GM23248 (cell line): ENCODE measurements around the gene MAPK8IP3. TPM values are rescaled to one million over a fixed set of nuclear protein-coding genes. Genes with fewer than 3 reads are reported as not detected.

Experiments
- DNase-seq: peaks from one replicate; pipeline ENCODE4 v3.0.0-alpha.2; 2015
- H2AFZ ChIP-seq: fragments of 200-600 bp; sonication (generic); 2 replicates; pipeline ENCODE4 v1.6.1; 2016; ENCODE audit warnings: antibody characterized with exemption
- H3F3A ChIP-seq: fragments of 200-600 bp; sonication (generic); 2 replicates; pipeline ENCODE4 v1.6.1; 2016; ENCODE audit warnings: mild to moderate bottlenecking, antibody characterized with exemption, mixed run types; ENCODE audit not compliant: insufficient read depth
- H3K27ac ChIP-seq: fragments of 200-600 bp; sonication (generic); 2 replicates; pipeline ENCODE4 v1.5.1; 2016; ENCODE audit warnings: mild to moderate bottlenecking
- H3K27me3 ChIP-seq: fragments of 200-600 bp; sonication (generic); replicated peaks from 2 replicates; pipeline ENCODE4 v1.6.1; 2016; ENCODE audit warnings: mild to moderate bottlenecking; ENCODE audit not compliant: insufficient read depth
- H3K36me3 ChIP-seq: fragments of 200-600 bp; sonication (generic); 2 replicates; pipeline ENCODE4 v1.6.1; 2016; ENCODE audit warnings: low read depth, mild to moderate bottlenecking
- H3K4me1 ChIP-seq: fragments of 200-600 bp; sonication (generic); 2 replicates; pipeline ENCODE4 v1.6.1; 2016; ENCODE audit warnings: mild to moderate bottlenecking; ENCODE audit not compliant: insufficient read depth
- H3K4me2 ChIP-seq: fragments of 200-600 bp; sonication (generic); one replicate; pipeline ENCODE4 v1.6.1; 2016; ENCODE audit warnings: mild to moderate bottlenecking; ENCODE audit not compliant: unreplicated experiment
- H3K4me3 ChIP-seq: fragments of 200-600 bp; sonication (generic); 2 replicates; pipeline ENCODE4 v1.5.1; 2016; ENCODE audit warnings: mild to moderate bottlenecking
- H3K79me2 ChIP-seq: fragments of 200-600 bp; sonication (generic); 2 replicates; pipeline ENCODE4 v1.6.1; 2016; ENCODE audit warnings: mild to moderate bottlenecking; ENCODE audit not compliant: insufficient read depth
- H3K9ac ChIP-seq: fragments of 200-600 bp; sonication (generic); 2 replicates; pipeline ENCODE4 v1.6.1; 2016; ENCODE audit warnings: mild to moderate bottlenecking
- H3K9me2 ChIP-seq: fragments of 200-600 bp; sonication (generic); 2 replicates; pipeline ENCODE4 v1.6.1; 2016; ENCODE audit warnings: mixed run types, mild to moderate bottlenecking, moderate library complexity; ENCODE audit not compliant: insufficient read depth
- H3K9me3 ChIP-seq: fragments of 200-600 bp; sonication (generic); one replicate; pipeline ENCODE4 v1.6.1; 2017; ENCODE audit warnings: low read depth
- H4K20me1 ChIP-seq: fragments of 200-600 bp; sonication (generic); 2 replicates; pipeline ENCODE4 v1.6.0; 2016; ENCODE audit not compliant: insufficient read depth
- EZH2 ChIP-seq: fragments of 200-600 bp; sonication (generic); IDR thresholded peaks from 2 replicates; pipeline ENCODE4 v1.6.1; 2018; ENCODE audit warnings: antibody characterized with exemption, mild to moderate bottlenecking; ENCODE audit not compliant: insufficient read depth, poor library complexity, severe bottlenecking
- EZH2phosphoT487 ChIP-seq: fragments of 200-600 bp; sonication (generic); IDR thresholded peaks from 2 replicates; pipeline ENCODE4 v1.6.1; 2018; ENCODE audit warnings: antibody characterized with exemption, moderate library complexity, mild to moderate bottlenecking, low read depth; ENCODE audit not compliant: insufficient read depth
- WGBS, 2 experiments: methylation state at CpG; one replicate each; pipeline ENCODE4 v1.1.6; 2015 to 2017; ENCODE audit warnings: low lambda C conversion rate in 2 of 2, low coverage in 1 of 2; ENCODE audit errors: missing lambda C conversion rate in 2 of 2; 5-methylcytosine and 5-hydroxymethylcytosine counted together
- in situ Hi-C: fragments of 300-500 bp; cut with MboI; formaldehyde crosslinking; loops from 2 replicates; pipeline ENCODE4 v1.15.0; 2020
- microRNA-seq: library from miRNA; unstranded; fragments of <30 nt; microRNA quantifications from one replicate; pipeline ENCODE4, GENCODE V29; 2016; ENCODE audit warnings: borderline number of aligned reads
- polyA plus RNA-seq: library from polyadenylated mRNA; unstranded; fragments of >200 nt; fragmentation: Nextera tagmentation; extraction: Ambion mirVana; gene quantifications from 2 replicates; pipeline ENCODE4 v1.2.1, GENCODE V29; 2016
- small RNA-seq: library from RNA; depleted of rRNA; stranded (forward); fragments of <200 nt; gene quantifications from one replicate; pipeline ENCODE3, GENCODE V24; 2014; ENCODE audit warnings: low read depth, low replicate concordance
- total RNA-seq: library from RNA; depleted of rRNA; stranded (reverse); fragments of >200 nt; shearing (Covaris generic); gene quantifications from 2 replicates; pipeline ENCODE4 v1.2.3, GENCODE V29; 2014; rRNA removed

Gene MAPK8IP3
- total and polyA plus RNA-seq, 2 experiments from 2014 or later, result 10.0 to 28.3 TPM

- H3K27ac ChIP-seq, result no peak overlapping the region
- WGBS, 2 experiments, result 89 to 92% methylated on average over 17 of the region's 17 CpGs
- H3K9me2 ChIP-seq, result no peaks in the 10 kb centered on the region
- H2AFZ ChIP-seq, result no peak overlapping the region
- no peak overlapping the region for H3K4me2 ChIP-seq
- H4K20me1 ChIP-seq, result no peaks in the 10 kb centered on the region
- no peaks in the 10 kb centered on the region; the same call in 1 of the 2 replicates for H3K36me3 ChIP-seq
- TF ChIP-seq EZH2 (no peak), EZH2phosphoT487 (no peak)
- no peaks in the 10 kb centered on the region for H3K4me1 ChIP-seq
- H3K9me3 ChIP-seq, result no peaks in the 10 kb centered on the region
- H3K79me2 ChIP-seq, result no peaks in the 10 kb centered on the region
- no peak overlapping the region for H3K9ac ChIP-seq
- no peak overlapping the region for H3K4me3 ChIP-seq
- DNase-seq, result no peak
- no peaks in the 10 kb centered on the region for H3K27me3 ChIP-seq
- in situ Hi-C loops, result no loop called here
- H3F3A ChIP-seq, result peaks cover 7% of the 10 kb centered on the region
Measured at GRCh38 chr16:1817716-1818115, 111.7 kb downstream of the MAPK8IP3 start.

DNA sequence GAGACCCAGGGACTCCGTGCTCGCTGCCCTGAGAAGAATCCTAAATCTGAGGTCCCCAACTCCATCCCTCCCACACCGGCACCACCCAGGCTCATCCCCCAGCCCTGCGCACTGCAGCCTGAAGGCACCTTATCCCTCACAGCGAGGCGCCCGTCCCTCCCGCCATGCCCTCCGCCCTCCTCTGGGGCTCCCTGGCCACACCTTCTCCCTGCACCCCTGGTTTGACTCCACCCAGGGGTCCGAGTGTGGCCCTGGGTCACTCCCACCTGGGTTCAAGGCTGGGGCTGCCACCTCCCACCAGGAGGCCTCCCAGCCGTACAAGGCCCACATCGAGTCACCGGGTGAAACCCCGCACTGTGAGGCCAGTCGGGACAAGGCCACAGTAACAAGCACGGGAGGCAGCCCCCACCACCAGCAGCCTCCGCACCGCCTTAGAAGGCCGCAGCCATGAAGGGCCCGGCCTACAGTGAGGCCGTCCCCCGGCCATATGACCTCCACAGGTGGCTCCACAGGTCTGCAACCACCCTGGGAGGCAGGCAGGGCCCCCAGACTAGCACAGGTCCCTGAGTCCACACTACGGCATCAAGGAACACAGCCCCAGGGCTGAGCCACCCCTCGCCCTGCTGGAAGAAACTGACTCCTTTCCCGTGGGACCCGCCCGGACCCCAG is 112.3 kb downstream of the MAPK8IP3 start:
- Histone ChIP-seq H3K9me3 (no peaks in the 10 kb centered on the region), H3K79me2 (0 out of 2 replicates have a peak, but pooled peaks cover under 1% of the 10 kb centered on the region), H3F3A (peaks cover 6% of the 10 kb centered on the region), H4K20me1 (no peaks in the 10 kb centered on the region), H3K9me2 (no peaks in the 10 kb centered on the region), H3K27ac (no peak overlapping the region), H3K4me1 (no peaks in the 10 kb centered on the region), H3K36me3 (no peaks in the 10 kb centered on the region; the same call in 1 of the 2 replicates), H3K9ac (no peak overlapping the region), H3K4me3 (no peak overlapping the region), H3K27me3 (no peaks in the 10 kb centered on the region), H2AFZ (no peak overlapping the region), H3K4me2 (no peak overlapping the region)
- no peak for TF ChIP-seq EZH2
- TF ChIP-seq EZH2phosphoT487, result no peak
- no peak for DNase-seq
- in situ Hi-C loops, result no loop called here
- WGBS, 2 experiments, result 91 to 97% methylated on average over 22 to 25 of the region's 27 CpGs

- Histone ChIP-seq H3K9ac (no peak overlapping the region), H3K9me2 (no peaks in the 10 kb centered on the region), H3K4me3 (no peak overlapping the region), H2AFZ (no peak overlapping the region), H3K27ac (no peak overlapping the region), H3K79me2 (peaks cover 8% of the 10 kb centered on the region; the same call in 1 of the 2 replicates), H3K27me3 (no peaks in the 10 kb centered on the region), H3F3A (no peaks in the 10 kb centered on the region), H3K9me3 (no peaks in the 10 kb centered on the region), H3K36me3 (no peaks in the 10 kb centered on the region; the same call in 1 of the 2 replicates), H3K4me2 (no peak overlapping the region), H3K4me1 (no peaks in the 10 kb centered on the region), H4K20me1 (no peaks in the 10 kb centered on the region)
- in situ Hi-C loops, result no loop called here
- 91 to 94% methylated on average over 28 to 35 of the region's 35 CpGs for WGBS, 2 experiments
- TF ChIP-seq EZH2, result no peak
- TF ChIP-seq EZH2phosphoT487, result no peak
- DNase-seq, result no peak
Measured at GRCh38 chr16:1818873-1819525, 113.0 kb downstream of the MAPK8IP3 start.

DNA sequence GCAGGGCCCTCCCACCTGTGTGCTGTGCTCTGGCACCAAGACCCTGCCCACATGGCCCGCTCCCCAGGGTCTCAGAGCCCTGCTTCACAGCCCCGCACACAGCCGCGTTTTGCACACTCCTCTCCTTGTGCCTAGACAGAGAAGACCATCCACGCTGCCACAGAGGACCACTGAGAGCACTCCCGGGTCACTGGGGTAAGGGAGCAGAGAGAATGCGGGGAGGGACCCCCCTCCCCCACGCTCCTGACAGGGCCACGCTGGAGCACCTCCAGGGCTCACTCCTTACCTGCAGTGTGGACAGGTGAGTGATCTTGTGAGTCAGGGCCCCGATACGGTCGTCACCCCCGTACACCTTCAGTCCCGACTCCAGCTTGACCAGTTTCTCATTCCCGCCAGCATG is 113.6 kb downstream of the MAPK8IP3 start:
- H3F3A ChIP-seq, result no peaks in the 10 kb centered on the region
- no peak overlapping the region for H3K27ac ChIP-seq
- H3K4me1 ChIP-seq, result no peaks in the 10 kb centered on the region
- no peak overlapping the region for H3K9ac ChIP-seq
- H3K4me3 ChIP-seq, result no peak overlapping the region
- H3K27me3 ChIP-seq, result no peaks in the 10 kb centered on the region
- no peaks in the 10 kb centered on the region for H3K9me2 ChIP-seq
- H3K79me2 ChIP-seq, result peaks cover 14% of the 10 kb centered on the region
- H4K20me1 ChIP-seq, result no peaks in the 10 kb centered on the region
- in situ Hi-C loops, result no loop called here
- H3K4me2 ChIP-seq, result no peak overlapping the region
- no peaks in the 10 kb centered on the region for H3K9me3 ChIP-seq
- DNase-seq, result no peak
- 93 to 96% methylated on average over 15 of the region's 15 CpGs for WGBS, 2 experiments
- no peaks in the 10 kb centered on the region; the same call in 1 of the 2 replicates for H3K36me3 ChIP-seq
- no peak for TF ChIP-seq EZH2
- TF ChIP-seq EZH2phosphoT487, result no peak
- H2AFZ ChIP-seq, result no peak overlapping the region

Small RNA genes within 50 kb of the gene (microRNA-seq; reads per million reads assigned to microRNA genes)
- gene MIR3177, result 4.1 reads per million

Small RNA genes within 50 kb of the gene (small RNA-seq; reads per million reads assigned to genes)
- not detected for gene MIR3177

Other genes starting within 250 kb of the MAPK8IP3 start
- 37.3 and 39.3 TPM in 2 replicates for gene CLCN7, start 231.2 kb upstream of the MAPK8IP3 start, total RNA-seq
- 31.7 and 33.6 TPM in 2 replicates for gene CLCN7, start 231.2 kb upstream of the MAPK8IP3 start, polyA plus RNA-seq
- not detected in 2 replicates for gene PTX4, start 217.3 kb upstream of the MAPK8IP3 start, total RNA-seq
- gene PTX4, start 217.3 kb upstream of the MAPK8IP3 start, polyA plus RNA-seq, result 0.18 TPM in 1 of 2 replicates, not detected in the other
- 24.7 and 29.3 TPM in 2 replicates for gene TELO2, start 212.8 kb upstream of the MAPK8IP3 start, total RNA-seq
- gene TELO2, start 212.8 kb upstream of the MAPK8IP3 start, polyA plus RNA-seq, result 28.5 and 30.5 TPM in 2 replicates
- gene TMEM204, start 172.5 kb upstream of the MAPK8IP3 start, total RNA-seq, result 40.0 and 43.1 TPM in 2 replicates
- 26.0 and 28.6 TPM in 2 replicates for gene TMEM204, start 172.5 kb upstream of the MAPK8IP3 start, polyA plus RNA-seq
- 27.3 and 31.9 TPM in 2 replicates for gene IFT140, start 94.1 kb upstream of the MAPK8IP3 start, total RNA-seq
- gene IFT140, start 94.1 kb upstream of the MAPK8IP3 start, polyA plus RNA-seq, result 13.4 and 14.5 TPM in 2 replicates
- 6.3 TPM in 2 replicates for gene CRAMP1, start 93.8 kb upstream of the MAPK8IP3 start, total RNA-seq
- 2.2 and 2.5 TPM in 2 replicates for gene CRAMP1, start 93.8 kb upstream of the MAPK8IP3 start, polyA plus RNA-seq
- gene JPT2, start 27.9 kb upstream of the MAPK8IP3 start, total RNA-seq, result 51.8 and 55.9 TPM in 2 replicates
- gene JPT2, start 27.9 kb upstream of the MAPK8IP3 start, polyA plus RNA-seq, result 6.5 and 8.0 TPM in 2 replicates
- gene NME3, start 65.3 kb downstream of the MAPK8IP3 start, total RNA-seq, result 45.3 and 57.7 TPM in 2 replicates
- 50.8 and 55.4 TPM in 2 replicates for gene NME3, start 65.3 kb downstream of the MAPK8IP3 start, polyA plus RNA-seq
- gene EME2, start 66.6 kb downstream of the MAPK8IP3 start, total RNA-seq, result 9.3 and 12.3 TPM in 2 replicates
- 3.1 and 3.9 TPM in 2 replicates for gene EME2, start 66.6 kb downstream of the MAPK8IP3 start, polyA plus RNA-seq
- gene MRPS34, start 66.9 kb downstream of the MAPK8IP3 start, total RNA-seq, result 96.5 and 99.4 TPM in 2 replicates
- 113 and 119 TPM in 2 replicates for gene MRPS34, start 66.9 kb downstream of the MAPK8IP3 start, polyA plus RNA-seq
- gene SPSB3, start 76.4 kb downstream of the MAPK8IP3 start, total RNA-seq, result 35.3 and 50.2 TPM in 2 replicates
- 35.1 and 35.6 TPM in 2 replicates for gene SPSB3, start 76.4 kb downstream of the MAPK8IP3 start, polyA plus RNA-seq
- 88.9 and 189 TPM in 2 replicates for gene NUBP2, start 76.8 kb downstream of the MAPK8IP3 start, total RNA-seq
- gene NUBP2, start 76.8 kb downstream of the MAPK8IP3 start, polyA plus RNA-seq, result 64.3 and 66.4 TPM in 2 replicates
- gene IGFALS, start 87.5 kb downstream of the MAPK8IP3 start, total RNA-seq, result 0.51 TPM in 1 of 2 replicates, not detected in the other
- gene IGFALS, start 87.5 kb downstream of the MAPK8IP3 start, polyA plus RNA-seq, result not detected in 2 replicates
- gene HAGH, start 120.6 kb downstream of the MAPK8IP3 start, total RNA-seq, result 48.4 and 76.5 TPM in 2 replicates
- 45.5 and 48.9 TPM in 2 replicates for gene HAGH, start 120.6 kb downstream of the MAPK8IP3 start, polyA plus RNA-seq
- 40.9 and 55.3 TPM in 2 replicates for gene FAHD1, start 121.0 kb downstream of the MAPK8IP3 start, total RNA-seq
- 39.7 and 40.6 TPM in 2 replicates for gene FAHD1, start 121.0 kb downstream of the MAPK8IP3 start, polyA plus RNA-seq
- 0.38 TPM in 1 of 2 replicates, not detected in the other for gene MEIOB, start 166.0 kb downstream of the MAPK8IP3 start, total RNA-seq
- 0.14 TPM in 1 of 2 replicates, not detected in the other for gene MEIOB, start 166.0 kb downstream of the MAPK8IP3 start, polyA plus RNA-seq
- not detected in 2 replicates for gene HS3ST6, start 212.2 kb downstream of the MAPK8IP3 start, total RNA-seq
- not detected in 2 replicates for gene HS3ST6, start 212.2 kb downstream of the MAPK8IP3 start, polyA plus RNA-seq
- gene MSRB1, start 237.0 kb downstream of the MAPK8IP3 start, total RNA-seq, result 13.9 and 14.1 TPM in 2 replicates
- gene MSRB1, start 237.0 kb downstream of the MAPK8IP3 start, polyA plus RNA-seq, result 26.9 and 27.4 TPM in 2 replicates
- not detected in 2 replicates for gene RPL3L, start 248.5 kb downstream of the MAPK8IP3 start, total RNA-seq
- not detected in 2 replicates for gene RPL3L, start 248.5 kb downstream of the MAPK8IP3 start, polyA plus RNA-seq